ENCODE results near the gene SMIM10L1.

SMIM10L1 gene

DNA sequence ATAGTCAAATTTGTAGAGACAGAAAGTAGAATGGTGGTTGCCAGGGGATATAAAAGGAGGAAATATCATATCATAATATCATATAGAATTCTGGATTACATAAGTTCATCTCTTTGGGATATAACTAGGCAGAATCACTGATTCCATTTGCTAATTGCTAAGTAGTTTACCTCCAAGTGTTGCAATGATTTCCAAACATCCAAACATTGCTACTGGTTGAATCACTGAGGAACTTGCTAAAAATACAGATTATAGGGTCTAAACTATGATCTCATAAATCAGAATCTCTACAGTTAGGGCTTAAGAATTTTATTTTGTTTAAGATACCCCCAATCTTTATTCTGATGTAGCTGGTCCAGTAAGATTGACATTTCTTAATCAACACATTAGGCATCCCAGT is 31.8 kb downstream of the SMIM10L1 start:
- DNase-seq: no peak

DNA sequence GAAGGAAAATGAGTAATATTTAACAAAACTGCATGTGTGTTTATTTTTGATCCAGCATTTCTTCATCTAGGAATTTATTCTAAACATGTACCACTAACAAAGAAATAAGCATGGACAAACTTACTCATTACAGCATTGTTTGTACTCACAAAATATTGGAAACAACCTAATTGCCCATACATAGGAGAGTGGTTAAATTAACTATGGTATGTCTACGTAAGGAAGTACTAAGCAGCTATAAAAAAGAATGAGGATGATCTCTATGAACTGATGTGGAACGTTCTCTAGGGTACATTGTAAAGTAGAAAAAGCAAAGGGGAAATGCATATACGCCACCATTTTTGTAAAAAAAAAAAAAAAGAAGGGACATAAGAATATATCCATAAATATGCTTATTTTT is 33.2 kb downstream of the SMIM10L1 start:
- DNase-seq: no peak

- DNase-seq: no peak
Measured at GRCh38 chr12:11209113-11209512, 38.1 kb downstream of the SMIM10L1 start.

Measured in NCI-H446 (cell line).